Liver (tissue), 3 donors: ENCODE data around the gene PARN.
A peak's percentile ranks its signal among the peaks of the same experiment; 100 is the strongest.

ENCODE experiments used
- ATF3 ChIP-seq: IDR thresholded peaks from 2 replicates; pipeline ENCODE4 v1.6.1; 2016; ENCODE audit warnings: antibody characterized with exemption
- CTCF ChIP-seq: fragments of 150-350 bp; IDR thresholded peaks from 2 replicates; pipeline ENCODE4 v1.5.1; 2017; ENCODE audit warnings: improper control_type of control experiment, low read depth, low read length; ENCODE audit not compliant: missing input control
- FOXA1 ChIP-seq: IDR thresholded peaks from 2 replicates; pipeline ENCODE4 v1.6.1; 2016; ENCODE audit warnings: antibody characterized with exemption
- GABPA ChIP-seq, 2 donors: IDR thresholded peaks in 1 of 2; conservative IDR thresholded peaks in 1 of 2; 2 replicates each; pipeline ENCODE4 v1.6.1; 2016; ENCODE audit warnings: antibody characterized with exemption in 2 of 2, mild to moderate bottlenecking in 1 of 2, moderate library complexity in 1 of 2
- JUND ChIP-seq, 2 donors: IDR thresholded peaks; 2 replicates each; pipeline ENCODE4 v1.6.1; 2016; ENCODE audit warnings: antibody characterized with exemption in 2 of 2
- MAX ChIP-seq: IDR thresholded peaks from 2 replicates; pipeline ENCODE4 v1.6.1; 2016; ENCODE audit warnings: antibody characterized with exemption
- NR2F2 ChIP-seq: IDR thresholded peaks from 2 replicates; pipeline ENCODE4 v1.6.1; 2016; ENCODE audit warnings: antibody characterized with exemption
- RAD21 ChIP-seq, 2 donors: IDR thresholded peaks; 2 replicates each; pipeline ENCODE4 v1.6.1; 2016; ENCODE audit warnings: antibody characterized with exemption in 2 of 2, mild to moderate bottlenecking in 2 of 2
- REST ChIP-seq: IDR thresholded peaks from 2 replicates; pipeline ENCODE4 v1.6.1; 2016; ENCODE audit warnings: antibody characterized with exemption, mild to moderate bottlenecking
- RXRA ChIP-seq, 2 donors: IDR thresholded peaks; 2 replicates each; pipeline ENCODE4 v1.6.1; 2017 to 2018; ENCODE audit warnings: antibody characterized with exemption in 2 of 2, mild to moderate bottlenecking in 1 of 2
- SP1 ChIP-seq: IDR thresholded peaks from 2 replicates; pipeline ENCODE4 v1.6.1; 2018; ENCODE audit warnings: antibody characterized with exemption, mild to moderate bottlenecking
- TAF1 ChIP-seq: conservative IDR thresholded peaks from 2 replicates; pipeline ENCODE4 v1.6.1; 2016; ENCODE audit warnings: antibody characterized with exemption, mild to moderate bottlenecking
- YY1 ChIP-seq: IDR thresholded peaks from 2 replicates; pipeline ENCODE4 v1.6.1; 2016; ENCODE audit warnings: antibody characterized with exemption, mild to moderate bottlenecking
- ZBTB33 ChIP-seq: IDR thresholded peaks from 2 replicates; pipeline ENCODE4 v1.6.1; 2016; ENCODE audit warnings: antibody characterized with exemption
- donor health status: healthy.
- donor health status: healthy.

- TF ChIP-seq GABPA (IDR thresholded peaks at IDR 0.05 in 1 of 2, conservative IDR thresholded peaks at IDR 0.05 in 1 of 2) (no peak), TAF1 (no peak), CTCF (no peak), REST (no peak), ZBTB33 (no peak), MAX (peak; percentile 75), RAD21 (IDR thresholded peaks at IDR 0.05) (peak; percentile 19 to 44), ATF3 (no peak), SP1 (no peak), YY1 (peak; percentile 67), JUND (IDR thresholded peaks at IDR 0.05) (peak; percentile 71 to 85), FOXA1 (no peak), NR2F2 (no peak), RXRA (IDR thresholded peaks at IDR 0.05) (peak in 1 of 2 donors; percentile 40)
Observed at GRCh38 chr16:14475370-14476139, 154.5 kb downstream of the PARN start.
